ENCODE results near the gene G6PC1.
"Not testable (repeated sequence)": the region's sequence is repeated elsewhere in the genome, so short reads cannot be mapped to it uniquely, and the experiment has no call there.

G6PC1 gene

GRCh38 chr17:42904110-42904469, 3.5 kb downstream of the G6PC1 start:
- DNase-seq = no peak

GRCh38 chr17:42906772-42907446, 6.3 kb downstream of the G6PC1 start:
- no peak for DNase-seq

GRCh38 chr17:42908872-42909700, 8.5 kb downstream of the G6PC1 start:
- DNase-seq = no peak

DNA sequence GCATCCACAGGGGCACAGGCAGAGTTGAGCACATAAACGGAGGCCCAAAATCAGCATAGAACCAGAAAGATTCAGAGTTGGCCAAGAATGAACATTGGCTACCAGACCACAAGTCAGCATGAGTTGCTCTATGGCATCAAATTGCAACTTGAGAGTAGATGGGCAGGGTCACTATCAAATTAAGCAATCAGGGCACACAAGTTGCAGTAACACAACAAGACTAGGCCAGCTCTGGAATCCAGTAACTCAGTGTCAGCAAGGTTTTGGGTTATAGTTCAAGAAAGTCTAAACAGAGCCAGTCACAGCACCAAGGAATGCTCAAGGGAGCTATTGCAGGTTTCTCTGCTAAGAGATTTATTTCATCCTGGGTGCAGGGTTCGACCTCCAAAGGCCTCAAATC, 12.9 kb downstream of the G6PC1 start:
- no peak for DNase-seq

- DNase-seq = no peak
Observed at GRCh38 chr17:42913981-42914617, 13.5 kb downstream of the G6PC1 start.

DNA sequence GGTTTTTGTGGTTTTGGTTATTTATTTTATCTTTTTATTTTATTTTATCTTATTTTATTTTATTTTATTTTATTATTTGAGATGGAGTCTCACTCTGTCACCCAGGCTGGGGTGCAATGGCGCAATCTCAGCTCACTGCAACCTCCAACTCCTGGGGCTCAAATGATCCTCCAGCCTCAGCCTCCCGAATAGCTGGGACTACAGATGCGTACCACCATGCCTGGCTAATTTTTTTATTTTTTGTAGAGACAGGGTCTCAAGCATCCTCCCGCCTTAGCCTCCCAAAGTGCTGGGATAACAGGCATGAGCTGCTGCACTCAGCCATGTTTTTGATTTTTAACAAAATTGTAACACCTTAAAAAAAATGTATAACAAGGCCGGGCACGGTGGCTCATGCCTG, 14.7 kb downstream of the G6PC1 start:
- not testable (repeated sequence) for DNase-seq

DNA sequence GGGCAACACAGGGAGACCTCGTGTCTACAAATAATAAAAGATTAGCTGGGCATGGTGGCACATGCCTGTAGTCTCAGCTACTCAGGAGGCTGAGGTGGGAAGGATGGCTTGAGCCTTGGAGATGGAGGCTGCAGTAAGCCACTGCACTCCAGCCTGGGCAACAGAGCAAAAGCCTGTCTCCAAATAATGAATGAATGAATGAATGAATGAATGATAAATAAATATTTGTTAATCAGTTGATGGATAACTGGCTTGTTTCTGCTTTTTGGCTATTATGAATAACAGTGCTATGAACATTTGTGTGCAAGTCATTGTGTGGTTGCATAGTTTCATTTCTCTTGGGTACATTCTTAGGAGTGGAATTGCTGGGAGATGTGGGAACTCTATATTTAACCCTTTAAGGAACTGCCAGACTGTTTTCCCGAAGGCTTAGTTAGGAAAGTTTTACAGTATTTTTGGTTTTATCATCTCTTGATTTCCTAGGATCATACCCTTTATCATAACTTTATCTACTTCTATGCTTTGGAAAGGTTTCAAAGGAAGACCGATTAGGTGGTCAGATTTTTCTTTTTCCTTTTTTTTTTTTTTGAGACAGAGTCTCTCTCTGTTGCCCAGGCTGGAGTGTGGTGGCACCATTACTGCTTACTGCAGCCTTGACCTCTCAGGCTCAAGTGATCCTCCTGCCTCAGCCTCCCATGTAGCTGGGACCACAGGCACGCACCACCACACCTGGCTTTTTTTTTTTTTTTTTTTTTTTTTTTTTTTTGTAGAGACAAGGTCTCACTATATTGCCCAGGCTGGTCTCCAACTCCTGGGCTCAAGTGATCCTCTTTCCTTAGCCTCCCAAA, 16.0 kb downstream of the G6PC1 start:
- DNase-seq = not testable (repeated sequence)

DNA sequence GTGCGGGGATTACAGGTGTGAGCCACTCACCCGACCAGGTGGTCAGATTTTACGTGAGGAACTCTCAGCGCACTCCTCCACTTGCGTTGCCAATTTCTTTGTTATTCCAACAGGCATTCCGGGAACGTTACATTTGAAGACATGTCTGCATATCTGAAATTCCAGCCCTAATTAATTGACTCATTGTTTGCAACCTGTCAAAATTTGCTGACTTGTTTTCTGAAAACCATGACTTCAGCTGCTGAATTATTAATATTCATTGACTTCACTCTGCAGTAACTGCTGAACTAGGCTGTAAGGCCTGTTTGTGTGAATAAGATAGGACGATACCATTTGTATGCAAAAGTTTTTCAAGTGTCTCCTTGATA, 16.6 kb downstream of the G6PC1 start:
- no peak for DNase-seq

- DNase-seq = no peak
Observed at GRCh38 chr17:42918902-42919521, 18.4 kb downstream of the G6PC1 start.

DNA sequence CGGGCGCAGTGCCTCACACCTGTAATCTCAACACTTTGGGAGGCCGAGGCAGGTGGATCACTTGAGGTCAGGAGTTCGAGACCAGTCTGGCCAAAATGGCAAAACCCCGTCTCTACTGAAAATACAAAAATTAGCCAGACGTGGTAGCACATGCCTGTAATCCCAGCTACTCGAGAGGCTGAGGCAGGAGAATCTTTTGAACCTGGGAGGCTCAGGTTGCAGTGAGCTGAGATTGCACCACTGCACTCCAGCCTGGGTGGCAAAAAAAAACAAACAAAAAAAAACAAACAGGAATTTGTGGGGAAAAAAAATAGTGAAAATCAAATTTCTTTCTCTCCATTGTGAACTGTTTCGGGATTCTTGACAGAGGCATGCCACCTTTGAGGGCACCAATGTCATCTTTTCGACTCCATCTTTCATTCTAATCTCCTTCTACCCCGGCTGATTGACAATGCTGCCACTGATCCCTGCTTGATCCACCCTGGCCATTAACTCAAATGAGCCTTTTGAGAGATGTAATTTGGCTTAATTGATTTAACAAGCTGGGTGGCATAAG, 19.0 kb downstream of the G6PC1 start:
- not testable (repeated sequence) for DNase-seq

- no peak for DNase-seq
Observed at GRCh38 chr17:42920106-42920900, 19.7 kb downstream of the G6PC1 start.

DNA sequence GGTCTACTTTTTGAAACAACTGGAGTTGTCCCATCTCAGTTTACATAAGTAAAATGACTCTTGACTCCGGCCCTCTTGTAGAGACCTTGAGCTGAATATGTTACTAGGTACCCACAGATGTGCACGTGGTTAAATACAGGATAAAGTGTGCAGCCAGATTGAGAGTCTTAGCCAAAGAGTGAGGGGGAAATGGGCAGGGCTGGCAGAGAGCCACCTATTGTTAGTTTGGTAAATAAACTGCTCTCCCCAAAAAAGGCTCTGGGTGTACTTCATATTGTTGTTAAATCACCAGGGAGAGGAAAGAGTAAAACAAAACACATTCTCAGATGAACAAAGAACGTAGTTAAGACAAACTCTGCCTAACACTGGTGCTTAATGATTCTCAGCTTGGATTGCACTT, 20.3 kb downstream of the G6PC1 start:
- no peak for DNase-seq

DNA sequence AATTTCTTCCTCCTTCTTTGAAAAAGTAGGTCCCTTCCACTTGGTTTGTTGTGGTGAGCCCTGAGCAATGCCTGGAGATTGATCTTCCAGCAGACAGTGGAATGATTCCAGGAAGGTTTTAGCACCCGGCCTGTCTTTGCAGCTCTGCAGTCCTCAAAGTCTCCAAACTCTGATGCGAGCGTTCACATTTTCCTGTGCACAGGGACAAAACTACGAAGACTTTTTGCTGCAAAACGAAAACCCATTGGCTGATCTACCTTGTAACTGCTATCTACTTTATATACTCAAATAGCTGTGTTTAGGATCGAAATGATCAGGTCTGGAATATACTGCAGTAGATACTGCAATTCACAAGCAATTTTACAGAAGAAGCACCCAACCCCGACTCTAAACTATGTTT, 21.7 kb downstream of the G6PC1 start:
- no peak for DNase-seq

GRCh38 chr17:42923472-42923871, 22.9 kb downstream of the G6PC1 start:
- not testable (repeated sequence) for DNase-seq

GRCh38 chr17:42924891-42925290, 24.3 kb downstream of the G6PC1 start:
- DNase-seq = no peak

DNA sequence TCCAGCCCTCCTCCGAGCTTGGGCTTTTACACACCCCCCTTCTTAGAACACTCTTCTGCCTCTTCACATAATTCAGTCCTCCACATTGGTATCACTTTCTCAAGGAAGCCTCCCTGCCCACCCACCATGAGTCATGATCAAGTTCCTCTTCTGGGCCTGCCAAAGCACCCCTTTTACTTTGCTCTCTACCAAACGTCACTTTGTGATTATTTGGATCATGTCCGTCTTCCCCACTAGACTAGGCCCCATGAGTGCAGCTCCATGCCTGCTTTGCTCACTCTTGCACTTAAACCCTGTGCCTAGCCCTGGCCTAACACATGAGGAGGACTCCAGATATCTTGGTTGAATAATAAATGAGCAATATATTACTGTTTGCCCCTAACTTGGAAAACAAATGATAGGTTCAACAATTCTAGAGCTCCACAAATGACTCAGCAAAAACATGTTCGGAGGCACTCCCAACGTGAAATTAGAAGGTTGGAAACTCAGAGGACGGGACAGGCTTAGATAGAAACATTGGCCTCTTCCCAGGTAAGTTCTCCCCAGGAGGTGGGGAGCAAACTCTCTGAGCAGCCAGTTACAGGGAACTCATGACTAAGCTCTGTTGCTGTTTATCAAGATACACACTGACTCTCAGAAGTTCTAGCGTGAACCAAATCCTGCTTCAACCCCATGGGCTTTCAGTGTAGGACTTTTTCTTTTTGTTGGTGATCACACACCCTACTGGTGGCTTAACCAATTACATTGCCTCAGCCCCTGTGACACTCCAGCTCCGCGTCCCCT, 28.3 kb downstream of the G6PC1 start:
- no peak for DNase-seq

GRCh38 chr17:42929497-42929844, 28.9 kb downstream of the G6PC1 start:
- DNase-seq = no peak

- peak; percentile 6 for DNase-seq
Observed at GRCh38 chr17:42937712-42938596, 37.4 kb downstream of the G6PC1 start.

GRCh38 chr17:42944211-42944610, 43.6 kb downstream of the G6PC1 start:
- no peak for DNase-seq

- no peak for DNase-seq
Observed at GRCh38 chr17:42946812-42947211, 46.2 kb downstream of the G6PC1 start.

Data from CD4-positive, alpha-beta T cell treated with Interleukin-6 for 4 hours (primary cell).